Activated CD8-positive, alpha-beta memory T cell treated with anti-CD3 and anti-CD28 coated beads for 48 hours (primary cell): ENCODE results near the gene CACNA1F.

Experiments
- DNase-seq, 3 experiments: peaks; one replicate each; pipeline ENCODE4 v3.0.0-alpha.2; 2020; ENCODE audit warnings: low read depth in 2 of 3, low spot score in 2 of 3

The CACNA1F gene

GRCh38 chrX:49233176-49233575, at the start of gene CACNA1F:
Gene CACNA1F (minus strand): TSS chrX:49233340. CDS start chrX:49233309, 31 bp downstream.
- DNase-seq = no peak

GRCh38 chrX:49282647-49283011, 49.5 kb upstream of the CACNA1F start:
- DNase-seq = no peak

GRCh38 chrX:49278081-49278480, 44.9 kb upstream of the CACNA1F start:
- DNase-seq = no peak

- DNase-seq = no peak
Observed at GRCh38 chrX:49277535-49277830, 44.3 kb upstream of the CACNA1F start.

GRCh38 chrX:49276671-49277534, 43.8 kb upstream of the CACNA1F start:
- DNase-seq = no peak

GRCh38 chrX:49276207-49276606, 43.1 kb upstream of the CACNA1F start:
- DNase-seq = no peak

- DNase-seq = no peak
Observed at GRCh38 chrX:49273181-49273727, 40.1 kb upstream of the CACNA1F start.

- no peak for DNase-seq
Observed at GRCh38 chrX:49272421-49272820, 39.3 kb upstream of the CACNA1F start.

GRCh38 chrX:49271341-49271740, 38.2 kb upstream of the CACNA1F start:
- no peak for DNase-seq

- DNase-seq = no peak
Observed at GRCh38 chrX:49270249-49270921, 37.2 kb upstream of the CACNA1F start.

GRCh38 chrX:49269767-49270248, 36.7 kb upstream of the CACNA1F start, which contains the start of gene PPP1R3F:
Gene PPP1R3F (plus strand): TSS chrX:49269793. CDS start chrX:49269870, 77 bp downstream.
- no peak for DNase-seq

- DNase-seq = peak; percentile 68 to 82 (median 76)
Observed at GRCh38 chrX:49269010-49269766, 36.0 kb upstream of the CACNA1F start.

- DNase-seq = no peak
Observed at GRCh38 chrX:49268702-49269009, 35.5 kb upstream of the CACNA1F start.

GRCh38 chrX:49266523-49267445, 33.6 kb upstream of the CACNA1F start:
- DNase-seq = no peak

GRCh38 chrX:49264460-49264859, 31.3 kb upstream of the CACNA1F start, which contains the start of gene FOXP3:
Gene FOXP3 (minus strand): TSS chrX:49264710. CDS start chrX:49258505, 6,205 bp downstream.
- no peak for DNase-seq

GRCh38 chrX:49263631-49264030, 30.5 kb upstream of the CACNA1F start:
- no peak for DNase-seq

GRCh38 chrX:49262603-49263002, 29.5 kb upstream of the CACNA1F start:
- no peak for DNase-seq

- DNase-seq = no peak
Observed at GRCh38 chrX:49260221-49260985, 27.3 kb upstream of the CACNA1F start.

- DNase-seq = no peak
Observed at GRCh38 chrX:49258749-49259124, 25.6 kb upstream of the CACNA1F start.
